ENCODE measurements around the gene NBDY.
"Not testable (repeated sequence)": the region's sequence is repeated elsewhere in the genome, so short reads cannot be mapped to it uniquely, and the experiment has no call there.

Gene NBDY

DNA sequence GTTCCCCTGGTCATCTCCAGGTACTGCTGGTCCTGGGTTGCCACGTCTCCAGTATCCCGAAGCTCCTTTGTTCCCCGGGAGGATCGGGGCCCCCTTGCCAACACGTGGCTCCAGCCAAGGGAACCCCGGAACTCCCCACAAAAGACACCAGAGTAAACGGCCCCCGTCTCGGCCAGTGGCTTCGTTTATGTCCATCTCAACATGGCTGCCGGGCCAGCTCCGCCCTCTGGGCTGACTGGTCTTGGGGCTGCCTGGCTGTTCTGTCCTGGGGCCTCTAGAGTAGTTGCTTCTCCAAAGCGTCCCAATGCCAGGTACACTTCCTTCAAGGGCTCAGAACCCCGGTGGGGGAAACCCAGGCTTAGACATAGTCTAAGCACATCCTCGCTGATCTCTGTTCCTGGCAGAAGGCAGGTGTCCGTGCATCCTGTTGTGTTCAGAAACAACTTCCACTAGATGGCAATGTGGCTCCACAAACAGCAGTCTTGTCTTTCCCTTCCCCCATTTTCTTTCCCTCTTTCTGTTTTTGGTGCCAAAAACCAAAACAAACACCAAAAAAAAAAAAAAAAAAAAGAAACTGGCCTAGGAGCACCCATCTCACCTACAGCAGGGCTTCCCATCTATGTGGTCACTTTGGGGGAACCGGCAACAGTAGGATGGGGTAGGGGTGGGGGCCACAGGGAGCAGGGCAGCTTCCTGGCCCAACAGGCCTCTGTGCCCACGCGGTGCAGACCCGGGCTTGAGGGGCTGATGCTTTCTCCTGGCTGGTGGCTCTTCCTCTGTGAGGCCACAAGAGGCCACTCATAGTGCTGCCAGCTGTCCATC is 35.3 kb downstream of the NBDY start:
- DNase-seq (ENCODE audit: low spot score), result peak; percentile 66

DNA sequence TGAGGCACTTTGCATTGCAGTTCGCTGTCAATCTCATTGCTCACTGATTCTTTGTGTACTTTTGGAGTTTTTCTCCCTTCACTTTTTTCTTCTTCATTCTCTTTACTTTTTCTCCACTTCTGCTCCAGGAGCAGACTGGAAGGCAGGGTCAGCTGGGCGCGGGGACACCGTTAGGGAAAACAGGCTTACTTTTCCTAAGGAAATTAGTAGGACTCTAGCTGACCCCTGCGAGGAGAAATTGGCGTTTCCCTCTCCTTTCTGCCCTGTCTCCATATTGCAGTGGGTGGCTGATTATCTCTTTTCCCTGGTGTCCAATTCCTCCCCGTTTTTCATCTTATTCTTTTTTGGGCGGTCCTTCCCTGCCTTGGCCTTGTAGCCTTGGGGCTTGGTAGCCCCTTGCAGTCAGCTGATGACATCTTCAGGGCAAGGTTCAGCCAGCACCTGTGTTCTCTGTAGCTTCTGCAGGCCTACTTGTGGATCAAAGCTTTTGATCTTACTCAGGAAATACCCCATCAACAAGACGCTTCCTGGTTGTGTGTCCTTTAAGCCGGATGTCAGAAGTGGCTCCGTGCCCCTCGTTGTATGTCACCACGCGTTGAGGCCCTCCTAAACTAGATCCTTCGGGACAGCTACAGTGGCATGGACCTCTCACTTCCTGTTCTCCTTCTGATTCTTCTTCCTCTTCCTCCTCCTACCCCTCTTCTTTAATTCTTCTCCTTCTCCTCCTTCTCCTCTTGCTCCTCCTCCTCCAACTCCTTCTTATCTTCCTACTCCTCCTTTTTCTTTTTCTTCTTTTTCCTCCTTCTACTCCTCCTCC is 36.1 kb downstream of the NBDY start:
- DNase-seq (ENCODE audit: low spot score), result no peak

DNA sequence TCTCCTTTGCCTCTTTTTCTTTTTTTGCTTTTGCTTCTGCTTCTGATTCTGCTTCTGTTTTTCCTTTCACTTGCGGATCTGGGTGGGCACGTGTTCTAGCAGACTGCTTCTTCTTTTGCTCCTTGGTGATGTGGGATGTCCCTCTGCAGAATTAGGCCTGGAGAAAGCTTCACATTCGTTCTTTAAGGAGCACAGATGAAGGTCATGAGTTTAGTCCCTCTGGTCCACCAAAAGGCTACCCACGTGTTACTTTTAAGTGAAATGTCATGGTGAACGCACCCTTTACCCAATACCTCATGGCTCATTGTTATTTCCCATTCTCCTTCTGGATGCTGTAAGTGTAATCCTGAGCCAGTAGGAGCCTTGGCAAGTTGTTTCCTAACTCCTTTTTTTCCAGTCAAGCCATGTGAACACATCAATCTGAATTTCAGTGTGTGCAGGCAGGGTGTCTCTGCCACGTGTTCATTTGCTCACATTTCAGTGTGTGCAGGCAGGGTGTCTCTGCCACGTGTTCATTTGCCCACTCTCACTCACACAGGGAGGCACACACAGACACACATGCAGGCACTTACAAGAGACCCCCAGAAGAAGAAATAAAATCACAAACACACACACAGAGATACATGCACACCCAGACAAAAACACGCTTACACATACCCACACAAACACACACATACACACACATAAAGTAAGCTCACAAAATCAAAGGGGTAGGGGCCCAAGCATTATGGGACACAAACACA is 36.9 kb downstream of the NBDY start:
- DNase-seq (ENCODE audit: low spot score), result peak; percentile 13

DNA sequence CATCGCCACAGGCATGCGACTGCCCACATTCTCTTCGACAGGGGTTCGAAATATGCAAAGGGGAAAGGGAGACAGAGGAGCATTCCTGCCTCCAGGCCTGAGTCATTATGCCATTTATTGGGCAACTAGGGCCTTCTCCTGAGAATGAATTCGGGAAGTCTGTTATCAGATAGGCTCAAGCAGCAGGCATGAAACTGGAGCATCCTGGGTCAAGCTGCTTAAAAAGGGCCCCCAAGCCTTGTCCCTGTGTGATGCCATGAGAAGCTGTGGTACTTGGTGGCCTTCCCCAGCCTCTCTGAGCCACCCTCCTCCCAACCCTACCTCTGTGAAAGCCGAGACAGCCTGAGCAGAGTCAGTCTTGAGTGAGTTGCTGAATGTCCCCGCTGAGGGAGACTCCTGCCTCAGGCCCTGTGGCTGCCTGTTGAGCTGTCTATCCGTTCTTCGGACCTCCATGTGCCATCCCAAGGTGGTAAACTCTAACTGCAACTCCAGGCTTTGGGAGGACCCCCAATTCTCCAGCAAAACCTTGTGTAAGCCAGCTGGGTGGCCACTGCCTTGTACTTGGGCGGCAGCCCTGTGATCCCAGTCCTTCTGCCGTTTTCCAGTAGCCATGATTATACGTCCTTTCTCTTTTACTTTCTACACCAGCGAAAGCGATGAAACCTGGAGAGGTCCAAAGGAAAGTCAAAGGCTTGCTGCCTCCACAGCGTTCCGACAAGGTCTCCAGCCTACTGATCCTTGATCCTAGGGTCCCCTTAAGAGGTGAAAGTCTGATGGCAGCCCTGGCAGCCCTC is 37.7 kb downstream of the NBDY start:
- DNase-seq (ENCODE audit: low spot score), result peak; percentile 67

DNA sequence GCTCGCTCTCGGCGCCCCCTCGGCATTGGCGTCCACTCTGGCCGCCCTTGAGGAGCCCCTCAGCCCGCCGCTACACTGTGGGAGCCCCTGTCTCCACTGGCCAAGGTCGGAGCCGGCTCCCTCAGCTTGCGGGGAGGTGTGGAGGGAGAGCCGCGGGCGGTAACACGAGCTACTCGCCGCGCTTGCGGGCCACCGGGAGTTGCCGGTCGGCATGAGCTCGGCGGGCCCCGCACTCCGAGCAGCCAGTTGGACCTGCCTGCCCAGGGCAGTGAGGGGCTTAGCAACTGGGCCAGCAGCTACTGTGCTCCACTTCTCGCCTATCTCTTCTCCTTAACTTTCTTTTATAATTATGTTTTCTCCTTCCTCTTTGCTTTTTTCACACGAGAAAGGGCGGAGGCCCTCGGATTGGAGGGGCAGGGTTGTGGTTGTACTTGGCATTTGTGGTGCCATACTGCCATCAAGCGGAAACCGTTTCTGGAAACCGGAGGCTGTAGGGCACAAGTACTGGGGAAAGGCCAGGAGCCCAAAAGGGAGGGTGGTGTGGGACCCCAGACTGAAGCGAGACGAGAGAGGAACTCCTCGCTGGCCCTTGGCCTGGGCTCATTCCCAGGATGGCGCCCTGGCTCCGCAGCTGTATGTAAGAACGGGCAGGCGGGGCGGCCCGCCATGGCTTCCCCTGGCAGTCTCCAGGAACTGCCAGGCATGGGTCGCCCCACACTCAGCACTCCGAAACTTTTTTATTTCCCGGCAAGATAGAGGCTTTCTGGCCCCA is 38.5 kb downstream of the NBDY start:
- not testable (repeated sequence) for DNase-seq (ENCODE audit: low spot score)

DNA sequence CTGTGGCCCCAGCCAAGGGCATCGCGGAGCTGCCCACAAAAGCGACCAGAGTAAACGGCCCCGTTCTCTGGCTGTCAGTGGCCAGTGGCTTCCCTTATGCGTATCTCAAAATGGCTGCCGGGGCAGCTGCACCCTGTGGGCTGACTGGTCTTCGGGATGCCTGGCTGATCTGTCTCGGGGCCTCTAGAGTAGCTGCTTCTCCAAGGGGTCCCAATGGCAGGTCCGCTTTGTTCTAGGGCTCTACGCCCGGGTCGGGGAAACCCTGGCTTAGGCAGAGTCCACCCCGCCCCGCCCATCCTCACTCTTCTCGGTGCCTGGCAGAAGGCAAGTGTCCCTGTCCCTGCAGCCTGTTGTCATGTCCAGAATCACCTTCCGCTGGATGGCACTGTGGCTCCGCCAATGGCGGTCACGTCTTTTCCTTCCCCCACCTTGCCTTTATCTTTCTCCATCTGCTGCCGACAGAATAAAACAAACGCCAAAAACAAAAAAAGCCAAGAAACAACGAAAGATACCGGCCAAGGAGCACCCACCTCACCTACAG is 39.1 kb downstream of the NBDY start:
- not testable (repeated sequence) for DNase-seq (ENCODE audit: low spot score)

DNA sequence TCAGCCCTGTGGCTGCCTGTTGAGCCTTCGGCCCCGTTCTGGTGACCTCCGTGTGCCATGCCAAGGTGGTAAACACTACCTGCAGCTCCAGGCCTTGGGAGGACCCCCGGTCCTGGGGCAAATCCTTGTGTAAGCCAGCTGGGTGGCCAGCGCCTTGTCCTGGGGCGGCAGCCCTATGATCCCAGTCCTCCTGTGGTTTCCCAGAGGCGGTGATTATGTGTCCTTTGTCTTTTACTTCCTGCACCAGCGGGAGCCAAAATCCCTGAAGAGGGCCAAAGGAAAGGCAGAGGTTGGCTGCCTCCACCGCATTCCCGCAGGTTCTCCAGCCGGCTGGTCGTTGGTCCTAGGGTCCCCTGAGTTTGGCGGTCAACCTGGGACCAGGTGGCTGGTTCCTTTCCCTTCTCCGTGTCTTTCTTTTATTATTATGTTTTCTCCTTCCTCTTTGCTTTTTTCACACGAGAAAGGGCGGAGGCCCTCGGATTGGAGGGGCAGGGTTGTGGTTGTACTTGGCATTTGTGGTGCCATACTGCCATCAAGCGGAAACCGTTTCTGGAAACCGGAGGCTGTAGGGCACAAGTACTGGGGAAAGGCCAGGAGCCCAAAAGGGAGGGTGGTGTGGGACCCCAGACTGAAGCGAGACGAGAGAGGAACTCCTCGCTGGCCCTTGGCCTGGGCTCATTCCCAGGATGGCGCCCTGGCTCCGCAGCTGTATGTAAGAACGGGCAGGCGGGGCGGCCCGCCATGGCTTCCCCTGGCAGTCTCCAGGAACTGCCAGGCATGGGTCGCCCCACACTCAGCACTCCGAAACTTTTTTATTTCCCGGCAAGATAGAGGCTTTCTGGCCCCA is 43.9 kb downstream of the NBDY start:
- not testable (repeated sequence) for DNase-seq (ENCODE audit: low spot score)

DNA sequence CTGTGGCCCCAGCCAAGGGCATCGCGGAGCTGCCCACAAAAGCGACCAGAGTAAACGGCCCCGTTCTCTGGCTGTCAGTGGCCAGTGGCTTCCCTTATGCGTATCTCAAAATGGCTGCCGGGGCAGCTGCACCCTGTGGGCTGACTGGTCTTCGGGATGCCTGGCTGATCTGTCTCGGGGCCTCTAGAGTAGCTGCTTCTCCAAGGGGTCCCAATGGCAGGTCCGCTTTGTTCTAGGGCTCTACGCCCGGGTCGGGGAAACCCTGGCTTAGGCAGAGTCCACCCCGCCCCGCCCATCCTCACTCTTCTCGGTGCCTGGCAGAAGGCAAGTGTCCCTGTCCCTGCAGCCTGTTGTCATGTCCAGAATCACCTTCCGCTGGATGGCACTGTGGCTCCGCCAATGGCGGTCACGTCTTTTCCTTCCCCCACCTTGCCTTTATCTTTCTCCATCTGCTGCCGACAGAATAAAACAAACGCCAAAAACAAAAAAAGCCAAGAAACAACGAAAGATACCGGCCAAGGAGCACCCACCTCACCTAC is 44.5 kb downstream of the NBDY start:
- not testable (repeated sequence) for DNase-seq (ENCODE audit: low spot score)

DNA sequence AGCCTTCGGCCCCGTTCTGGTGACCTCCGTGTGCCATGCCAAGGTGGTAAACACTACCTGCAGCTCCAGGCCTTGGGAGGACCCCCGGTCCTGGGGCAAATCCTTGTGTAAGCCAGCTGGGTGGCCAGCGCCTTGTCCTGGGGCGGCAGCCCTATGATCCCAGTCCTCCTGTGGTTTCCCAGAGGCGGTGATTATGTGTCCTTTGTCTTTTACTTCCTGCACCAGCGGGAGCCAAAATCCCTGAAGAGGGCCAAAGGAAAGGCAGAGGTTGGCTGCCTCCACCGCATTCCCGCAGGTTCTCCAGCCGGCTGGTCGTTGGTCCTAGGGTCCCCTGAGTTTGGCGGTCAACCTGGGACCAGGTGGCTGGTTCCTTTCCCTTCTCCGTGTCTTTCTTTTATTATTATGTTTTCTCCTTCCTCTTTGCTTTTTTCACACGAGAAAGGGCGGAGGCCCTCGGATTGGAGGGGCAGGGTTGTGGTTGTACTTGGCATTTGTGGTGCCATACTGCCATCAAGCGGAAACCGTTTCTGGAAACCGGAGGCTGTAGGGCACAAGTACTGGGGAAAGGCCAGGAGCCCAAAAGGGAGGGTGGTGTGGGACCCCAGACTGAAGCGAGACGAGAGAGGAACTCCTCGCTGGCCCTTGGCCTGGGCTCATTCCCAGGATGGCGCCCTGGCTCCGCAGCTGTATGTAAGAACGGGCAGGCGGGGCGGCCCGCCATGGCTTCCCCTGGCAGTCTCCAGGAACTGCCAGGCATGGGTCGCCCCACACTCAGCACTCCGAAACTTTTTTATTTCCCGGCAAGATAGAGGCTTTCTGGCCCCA is 49.3 kb downstream of the NBDY start:
- DNase-seq (ENCODE audit: low spot score), result not testable (repeated sequence)

DNA sequence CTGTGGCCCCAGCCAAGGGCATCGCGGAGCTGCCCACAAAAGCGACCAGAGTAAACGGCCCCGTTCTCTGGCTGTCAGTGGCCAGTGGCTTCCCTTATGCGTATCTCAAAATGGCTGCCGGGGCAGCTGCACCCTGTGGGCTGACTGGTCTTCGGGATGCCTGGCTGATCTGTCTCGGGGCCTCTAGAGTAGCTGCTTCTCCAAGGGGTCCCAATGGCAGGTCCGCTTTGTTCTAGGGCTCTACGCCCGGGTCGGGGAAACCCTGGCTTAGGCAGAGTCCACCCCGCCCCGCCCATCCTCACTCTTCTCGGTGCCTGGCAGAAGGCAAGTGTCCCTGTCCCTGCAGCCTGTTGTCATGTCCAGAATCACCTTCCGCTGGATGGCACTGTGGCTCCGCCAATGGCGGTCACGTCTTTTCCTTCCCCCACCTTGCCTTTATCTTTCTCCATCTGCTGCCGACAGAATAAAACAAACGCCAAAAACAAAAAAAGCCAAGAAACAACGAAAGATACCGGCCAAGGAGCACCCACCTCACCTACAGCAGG is 50.0 kb downstream of the NBDY start:
- DNase-seq (ENCODE audit: low spot score), result not testable (repeated sequence)

DNA sequence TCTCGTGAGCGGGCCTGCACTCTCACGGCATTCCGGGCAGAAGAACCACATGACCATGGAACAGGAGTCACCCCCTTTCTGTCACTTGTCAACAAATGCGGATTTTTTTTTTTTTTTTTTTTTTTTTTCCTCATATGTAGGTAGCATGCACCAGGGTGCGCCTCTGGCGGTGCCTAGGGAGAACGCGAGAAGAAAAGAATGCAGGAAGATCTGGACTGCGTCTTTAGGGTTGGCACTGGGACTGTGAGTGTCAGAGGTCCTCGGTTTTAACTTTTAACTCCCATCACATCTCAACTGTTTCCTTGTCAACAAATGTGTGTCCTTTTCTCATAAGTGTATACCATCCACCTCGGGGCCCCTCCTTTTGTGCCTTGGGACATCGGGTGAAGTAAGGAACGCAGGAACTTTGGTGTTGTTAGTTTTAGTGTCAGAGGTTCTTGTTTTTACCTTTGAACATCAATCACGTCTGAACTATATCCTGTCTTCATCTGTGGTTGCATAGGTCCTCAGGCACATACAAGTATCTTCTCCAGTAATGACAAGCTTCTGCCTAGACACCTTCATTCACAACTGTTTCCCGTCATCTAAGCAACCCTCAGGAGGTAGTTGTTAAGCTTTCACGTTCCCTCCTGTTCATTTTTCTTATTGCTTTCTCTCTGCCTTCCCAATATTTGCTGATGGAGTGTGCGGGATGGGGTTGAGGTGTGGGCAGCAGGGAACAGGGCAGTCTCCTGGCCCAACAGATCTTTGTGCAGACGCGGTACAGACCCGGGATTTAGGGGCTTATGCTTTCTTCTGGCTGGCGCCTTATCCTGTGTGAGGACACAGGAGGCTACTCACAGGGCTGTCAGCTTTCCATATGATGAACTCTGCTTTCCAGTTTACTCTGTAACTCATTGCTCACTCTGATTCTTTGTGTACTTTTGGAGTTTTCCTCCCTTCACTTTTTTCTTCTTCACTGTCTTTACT is 51.9 kb downstream of the NBDY start:
- not testable (repeated sequence) for DNase-seq (ENCODE audit: low spot score)

DNA sequence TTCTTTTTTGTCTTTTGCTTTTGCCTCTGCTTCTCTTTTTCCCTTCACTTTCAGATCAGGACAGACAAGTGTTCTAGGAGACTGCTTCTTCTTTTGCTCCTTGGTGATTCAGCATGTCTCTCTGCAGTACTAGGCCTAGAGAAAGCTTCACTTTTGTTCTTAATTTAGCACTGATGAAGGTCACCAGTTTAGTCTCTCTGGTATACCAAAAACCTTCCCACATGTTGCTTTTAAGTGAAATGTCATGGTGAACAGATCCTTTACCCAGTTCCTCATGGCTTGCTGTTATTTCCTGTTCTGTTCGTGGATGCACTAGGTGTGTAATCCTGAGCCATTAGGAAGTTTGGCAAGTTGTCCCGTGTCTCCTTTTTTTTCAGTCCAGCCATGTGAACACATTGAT is 53.3 kb downstream of the NBDY start:
- DNase-seq (ENCODE audit: low spot score), result no peak

DNA sequence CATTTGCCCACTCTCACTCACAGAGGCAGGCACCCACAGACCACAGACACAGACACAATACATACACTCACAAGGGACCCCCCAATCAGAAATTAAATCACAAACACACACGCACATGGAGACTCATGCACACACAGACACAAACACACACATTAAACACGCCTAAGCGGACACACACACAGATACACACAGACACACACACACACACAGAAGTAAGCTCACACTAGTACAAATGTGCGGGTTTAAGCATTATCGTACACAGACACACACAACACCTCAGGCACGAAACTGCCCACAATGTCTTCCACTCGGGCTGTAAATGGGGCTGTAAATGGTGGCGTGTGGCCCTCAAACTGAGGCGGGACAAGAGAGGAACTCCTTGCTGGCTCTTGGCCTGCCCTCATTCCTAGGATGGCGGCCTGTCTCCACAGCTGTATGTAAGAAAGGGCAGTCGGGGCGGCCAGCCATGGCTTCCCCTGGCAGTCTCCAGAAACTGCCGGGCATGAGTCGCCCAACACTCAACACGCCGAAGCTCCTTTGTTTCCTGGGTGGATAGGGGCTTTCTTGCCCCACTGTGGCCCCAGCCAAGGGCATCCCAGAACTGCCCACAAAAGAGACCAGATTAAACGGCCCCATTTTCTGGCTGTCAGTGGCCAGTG is 53.9 kb downstream of the NBDY start:
- DNase-seq (ENCODE audit: low spot score), result no peak

DNA sequence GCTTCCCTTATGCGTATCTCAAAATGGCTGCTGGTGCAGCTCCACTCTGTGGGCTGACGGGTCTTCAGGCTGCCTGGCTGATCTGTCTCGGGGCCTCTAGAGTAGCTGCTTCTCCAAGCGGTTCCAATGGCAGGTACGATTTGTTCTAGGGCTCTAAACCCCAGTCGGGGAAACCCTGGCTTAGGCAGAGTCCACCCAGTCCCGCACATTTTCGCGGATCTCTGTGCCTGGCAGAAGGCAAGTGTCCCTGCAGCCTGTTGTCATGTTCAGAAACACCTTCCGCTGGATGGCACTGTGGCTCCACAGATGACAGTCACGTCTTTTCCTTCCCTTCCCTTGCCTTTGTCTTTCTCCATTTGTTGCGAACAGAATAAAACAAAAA is 54.4 kb downstream of the NBDY start:
- no peak for DNase-seq (ENCODE audit: low spot score)

DNA sequence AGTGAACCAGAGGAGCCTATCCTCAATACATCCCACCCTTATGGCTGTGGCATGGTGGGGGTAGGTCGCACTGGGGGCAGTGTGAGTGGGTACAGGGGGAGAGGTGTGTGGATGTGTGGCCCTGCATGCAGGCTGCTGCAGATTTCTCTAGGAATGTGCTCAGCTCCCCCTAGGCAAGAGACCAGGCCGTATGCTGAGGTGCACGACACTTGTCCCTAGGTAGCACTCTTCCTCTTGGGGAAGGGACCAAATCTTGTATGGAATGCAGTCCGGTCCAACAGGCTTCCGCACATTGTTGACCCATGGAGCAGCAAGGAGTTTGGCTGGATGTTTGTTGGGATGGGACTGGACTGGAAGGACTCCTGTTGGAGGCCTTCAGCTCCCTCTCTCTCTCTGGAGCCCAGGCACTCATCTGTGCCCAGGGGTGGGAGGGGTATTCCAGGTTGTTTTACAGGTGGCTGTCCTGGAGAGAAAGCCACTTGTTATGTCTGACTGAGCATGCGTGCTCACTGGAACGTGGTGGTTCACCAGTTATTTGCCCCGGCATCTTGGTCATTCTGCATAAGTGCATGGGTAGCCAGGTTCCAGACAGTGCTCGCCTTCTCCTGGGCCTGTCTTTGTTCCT is 55.1 kb downstream of the NBDY start:
- no peak for DNase-seq (ENCODE audit: low spot score)

DNA sequence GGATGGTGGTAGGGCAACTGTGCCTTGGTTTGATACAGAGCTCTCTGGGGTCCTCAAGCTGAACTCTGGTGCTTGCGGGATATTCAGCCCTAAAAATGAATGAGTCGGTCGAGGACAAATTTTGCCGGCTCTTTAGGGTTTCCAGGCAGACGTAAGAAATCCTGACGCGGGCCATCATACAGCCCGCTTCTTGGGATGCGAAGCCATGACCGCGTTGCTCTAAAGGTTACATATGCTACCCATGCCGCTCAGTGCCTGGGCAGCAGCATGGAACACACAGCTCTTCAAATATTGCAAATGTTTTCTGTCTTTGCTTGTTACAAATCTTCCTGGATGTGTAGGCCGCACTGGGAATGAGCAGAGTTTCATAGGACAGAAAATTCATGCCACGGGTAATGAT is 55.6 kb downstream of the NBDY start:
- no peak for DNase-seq (ENCODE audit: low spot score)

All from GM03348 (cell line).